Natural killer cell (primary cell): ENCODE results near the gene HACD3. TPM values are rescaled to one million over a fixed set of nuclear protein-coding genes. Genes with fewer than 3 reads are reported as not detected.

ENCODE experiments used
- ATAC-seq, 3 donors: fragments of 150-1000 bp in 2 of 3; fragments of 200-7000 bp in 1 of 3; cut with Tn5 transposase; 1 replicate in 1 of 3; 2 replicates in 2 of 3; pipeline ENCODE4 v1.10.0; 2021; ENCODE audit warnings: mild to moderate bottlenecking in 2 of 3, moderate library complexity in 2 of 3
- DNase-seq, 2 donors: peaks; one replicate each; pipeline versions ENCODE4 v3.0.0 to v3.0.0-alpha.2; 2013 to 2021; ENCODE audit warnings: mixed read lengths in 1 of 2
- H3K27ac ChIP-seq: one replicate; pipeline ENCODE4 v1.5.1; 2013; ENCODE audit warnings: mild to moderate bottlenecking, low read length
- H3K27me3 ChIP-seq: one replicate; pipeline ENCODE4 v1.6.1; 2013; ENCODE audit warnings: low read length; ENCODE audit not compliant: control insufficient read depth, insufficient read depth
- H3K36me3 ChIP-seq: one replicate; pipeline ENCODE4 v1.6.1; 2013; ENCODE audit warnings: low read length; ENCODE audit not compliant: control insufficient read depth, insufficient read depth
- H3K4me1 ChIP-seq: one replicate; pipeline ENCODE4 v1.6.1; 2013; ENCODE audit warnings: low read length; ENCODE audit not compliant: control insufficient read depth, insufficient read depth
- H3K4me3 ChIP-seq: one replicate; pipeline ENCODE4 v1.5.1; 2013; ENCODE audit warnings: low read length
- H3K9me3 ChIP-seq: one replicate; pipeline ENCODE4 v1.6.1; 2013; ENCODE audit warnings: low read length; ENCODE audit not compliant: control insufficient read depth, insufficient read depth
- H3K27ac Mint-ChIP-seq, 2 donors: one replicate each; pipeline ENCODE4 v1.8.0; 2022; ENCODE audit warnings: mild to moderate bottlenecking in 2 of 2, mixed read lengths in 2 of 2, moderate library complexity in 1 of 2
- H3K27me3 Mint-ChIP-seq, 2 donors: one replicate each; pipeline ENCODE4 v1.8.0; 2022; ENCODE audit warnings: low read depth in 2 of 2, mixed read lengths in 2 of 2
- H3K36me3 Mint-ChIP-seq: one replicate; pipeline ENCODE4 v1.8.0; 2022; ENCODE audit warnings: mixed read lengths
- H3K4me1 Mint-ChIP-seq, 2 donors: one replicate each; pipeline ENCODE4 v1.8.0; 2022; ENCODE audit warnings: mixed read lengths in 2 of 2
- H3K4me3 Mint-ChIP-seq: one replicate; pipeline ENCODE4 v1.8.0; 2022; ENCODE audit warnings: mild to moderate bottlenecking, moderate library complexity, mixed read lengths
- H3K9me3 Mint-ChIP-seq, 2 donors: one replicate each; pipeline ENCODE4 v1.8.0; 2022; ENCODE audit warnings: mixed read lengths in 2 of 2
- WGBS: methylation state at CpG from one replicate; pipeline ENCODE4 v1.1.7; 2013; ENCODE audit warnings: missing lambda C conversion rate; ENCODE audit not compliant: insufficient coverage; 5-methylcytosine and 5-hydroxymethylcytosine counted together
- intact Hi-C: fragments of 100-400 bp; cut with micrococcal nuclease; formaldehyde crosslinking; loops from one replicate; pipeline ENCODE4 v1.14.2; 2022
- total RNA-seq, 4 donors: library from RNA; stranded (reverse); fragments of 120-200 nt in 1 of 4; gene quantifications; one replicate each; pipeline versions ENCODE4 v1.2.3 to v1.2.4, GENCODE V29; 2013 to 2022
- TF ChIP-seq, protein P1 (sequence below): fragments of 200-600 bp; IDR thresholded peaks from one replicate; pipeline ENCODE4 v1.8.0; 2022; ENCODE audit warnings: antibody characterized with exemption

Gene HACD3
- total RNA-seq, 3 donors from 2014 or later (not counting 1 experiment from before 2014, with no cell fraction given): 13.5 to 24.7 (median 15.1) TPM

DNA sequence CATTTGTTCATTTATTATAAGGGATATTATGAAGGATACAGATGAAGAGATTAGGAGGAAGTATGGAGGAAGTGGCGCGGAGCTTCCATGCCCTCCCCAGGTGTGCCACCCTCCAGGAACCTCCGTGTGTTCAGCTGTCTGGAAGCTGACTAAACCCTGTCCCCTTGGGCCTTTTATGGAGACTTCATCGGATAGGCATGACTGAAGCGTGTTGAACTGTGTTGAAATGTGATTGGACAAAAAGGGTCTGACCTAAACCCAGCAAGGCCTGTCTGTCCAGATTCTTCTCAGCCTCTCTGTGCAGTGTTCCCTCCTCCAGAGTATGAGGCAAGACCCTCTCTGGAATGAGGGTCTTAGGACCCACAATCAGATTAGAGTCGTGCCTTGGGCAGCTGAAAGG is 31.7 kb downstream of the HACD3 start:
- ATAC-seq (no peak), DNase-seq (no peak)
- Mint-ChIP-seq H3K27me3 (no peaks in the 10 kb centered on the region), H3K4me3 (no peak overlapping the region), H3K9me3 (no peaks in the 10 kb centered on the region), H3K27ac (no peak overlapping the region), H3K4me1 (no peaks in the 10 kb centered on the region), H3K36me3 (no peaks in the 10 kb centered on the region)
- Histone ChIP-seq H3K4me3 (no peak overlapping the region), H3K27ac (no peak overlapping the region), H3K27me3 (no peaks in the 10 kb centered on the region), H3K4me1 (no peaks in the 10 kb centered on the region), H3K9me3 (no peaks in the 10 kb centered on the region), H3K36me3 (no peaks in the 10 kb centered on the region)
- TF ChIP-seq, protein P1, sequence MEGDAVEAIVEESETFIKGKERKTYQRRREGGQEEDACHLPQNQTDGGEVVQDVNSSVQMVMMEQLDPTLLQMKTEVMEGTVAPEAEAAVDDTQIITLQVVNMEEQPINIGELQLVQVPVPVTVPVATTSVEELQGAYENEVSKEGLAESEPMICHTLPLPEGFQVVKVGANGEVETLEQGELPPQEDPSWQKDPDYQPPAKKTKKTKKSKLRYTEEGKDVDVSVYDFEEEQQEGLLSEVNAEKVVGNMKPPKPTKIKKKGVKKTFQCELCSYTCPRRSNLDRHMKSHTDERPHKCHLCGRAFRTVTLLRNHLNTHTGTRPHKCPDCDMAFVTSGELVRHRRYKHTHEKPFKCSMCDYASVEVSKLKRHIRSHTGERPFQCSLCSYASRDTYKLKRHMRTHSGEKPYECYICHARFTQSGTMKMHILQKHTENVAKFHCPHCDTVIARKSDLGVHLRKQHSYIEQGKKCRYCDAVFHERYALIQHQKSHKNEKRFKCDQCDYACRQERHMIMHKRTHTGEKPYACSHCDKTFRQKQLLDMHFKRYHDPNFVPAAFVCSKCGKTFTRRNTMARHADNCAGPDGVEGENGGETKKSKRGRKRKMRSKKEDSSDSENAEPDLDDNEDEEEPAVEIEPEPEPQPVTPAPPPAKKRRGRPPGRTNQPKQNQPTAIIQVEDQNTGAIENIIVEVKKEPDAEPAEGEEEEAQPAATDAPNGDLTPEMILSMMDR: no peak
- 95% methylated on average over 6 of the region's 6 CpGs for WGBS
- intact Hi-C loops: no loop called here

DNA sequence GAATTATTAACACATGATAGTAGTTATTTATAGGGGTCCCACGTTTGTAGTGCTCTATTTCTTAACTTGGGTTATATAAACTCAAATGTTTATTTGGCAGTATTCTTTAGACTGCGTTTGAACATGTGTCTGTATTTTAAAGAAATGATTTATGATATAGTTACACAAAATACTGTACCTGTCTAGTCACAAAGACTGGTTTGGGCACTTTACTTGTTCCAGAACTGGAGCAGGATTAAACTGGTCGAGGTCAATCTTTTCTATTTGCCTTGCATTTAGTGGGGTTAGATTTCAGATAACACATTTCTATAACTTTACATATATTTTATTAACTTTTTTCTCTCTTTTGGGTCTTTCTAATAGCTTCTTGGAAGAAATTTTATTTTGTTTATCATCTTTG is 39.5 kb downstream of the HACD3 start:
- peaks cover 26% of the 10 kb centered on the region for H3K36me3 ChIP-seq
- H3K36me3 Mint-ChIP-seq: peaks cover 10% of the 10 kb centered on the region

DNA sequence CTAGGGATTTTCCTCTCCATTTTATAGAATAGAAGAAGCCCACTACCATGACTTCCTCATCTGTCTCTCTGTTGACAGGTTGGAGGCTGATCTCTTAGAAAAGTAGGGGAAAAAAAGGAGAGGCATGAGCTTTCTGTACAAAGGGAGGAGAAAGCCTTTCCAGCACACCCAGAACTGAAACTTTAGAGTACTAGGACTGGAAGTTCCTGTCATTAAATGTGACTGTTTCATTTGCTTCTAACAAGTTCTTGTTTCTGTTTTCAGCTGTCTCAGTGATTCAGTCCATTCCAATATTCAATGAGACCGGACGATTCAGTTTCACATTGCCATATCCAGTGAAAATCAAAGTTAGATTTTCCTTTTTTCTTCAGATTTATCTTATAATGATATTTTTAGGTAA is 41.7 kb downstream of the HACD3 start:
- Mint-ChIP-seq H3K36me3 (peaks cover 10% of the 10 kb centered on the region), H3K9me3 (no peaks in the 10 kb centered on the region), H3K27ac (no peak overlapping the region), H3K4me1 (no peaks in the 10 kb centered on the region), H3K4me3 (no peak overlapping the region), H3K27me3 (no peaks in the 10 kb centered on the region)
- Histone ChIP-seq H3K9me3 (no peaks in the 10 kb centered on the region), H3K27me3 (no peaks in the 10 kb centered on the region), H3K4me1 (no peaks in the 10 kb centered on the region), H3K36me3 (peaks cover 32% of the 10 kb centered on the region), H3K27ac (no peak overlapping the region), H3K4me3 (no peak overlapping the region)
- DNase-seq: no peak
- ATAC-seq: no peak
- TF ChIP-seq, protein P1: no peak
- intact Hi-C loops: no loop called here
- WGBS: 71% methylated on average over 2 of the region's 2 CpGs

More for the DNA sequence above, 39.5 kb downstream of the HACD3 start:
- Mint-ChIP-seq H3K4me3 (no peak overlapping the region), H3K27me3 (no peaks in the 10 kb centered on the region), H3K27ac (no peak overlapping the region), H3K9me3 (no peaks in the 10 kb centered on the region), H3K4me1 (no peaks in the 10 kb centered on the region)
- intact Hi-C loops: no loop called here
- H3K4me3 ChIP-seq: no peak overlapping the region
- H3K27me3 ChIP-seq: no peaks in the 10 kb centered on the region
- no peak for DNase-seq
- ATAC-seq: no peak
- no peaks in the 10 kb centered on the region for H3K9me3 ChIP-seq
- WGBS: 67% methylated on average over 1 of the region's 3 CpGs
- TF ChIP-seq, protein P1: no peak
- no peak overlapping the region for H3K27ac ChIP-seq
- H3K4me1 ChIP-seq: no peaks in the 10 kb centered on the region

DNA sequence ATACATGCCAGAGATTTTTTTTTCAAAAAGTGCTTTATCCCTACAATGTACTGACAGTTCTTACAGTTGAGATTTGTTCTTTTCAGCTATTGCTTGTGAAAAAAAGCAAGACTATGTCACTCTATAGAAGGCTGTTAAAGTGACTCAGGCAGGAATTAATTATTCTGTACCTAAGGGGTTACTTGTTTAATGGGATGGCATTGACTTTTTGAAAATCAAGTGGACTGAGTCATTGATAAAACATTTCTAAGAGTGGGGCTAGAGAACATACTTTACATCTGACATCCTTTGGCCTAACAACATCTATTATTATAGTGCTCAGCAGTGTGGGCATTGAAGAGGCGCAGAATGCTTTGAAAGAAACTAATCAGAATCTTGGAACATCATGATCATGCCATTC is 46.4 kb downstream of the HACD3 start:
- no peaks in the 10 kb centered on the region for H3K27me3 ChIP-seq
- intact Hi-C loops: no loop called here
- H3K9me3 ChIP-seq: no peaks in the 10 kb centered on the region
- H3K4me3 Mint-ChIP-seq: no peak overlapping the region
- no peaks in the 10 kb centered on the region for H3K4me1 Mint-ChIP-seq
- H3K27ac Mint-ChIP-seq: no peak overlapping the region
- no peaks in the 10 kb centered on the region for H3K27me3 Mint-ChIP-seq
- H3K9me3 Mint-ChIP-seq: no peaks in the 10 kb centered on the region
- H3K27ac ChIP-seq: no peak overlapping the region
- H3K4me3 ChIP-seq: no peak overlapping the region
- H3K36me3 ChIP-seq: peaks cover 47% of the 10 kb centered on the region
- H3K4me1 ChIP-seq: no peaks in the 10 kb centered on the region
- H3K36me3 Mint-ChIP-seq: peaks cover 2% of the 10 kb centered on the region
- DNase-seq (no peak), ATAC-seq (no peak)
- TF ChIP-seq, protein P1: no peak
- 100% methylated on average over 1 of the region's 1 CpG for WGBS
